Right renal pelvis (tissue), 4 donors: ENCODE data around the gene STAG1. TPM values are rescaled to one million over a fixed set of nuclear protein-coding genes. Genes with fewer than 3 reads are reported as not detected.
"Not testable (repeated sequence)": the region's sequence is repeated elsewhere in the genome, so short reads cannot be mapped to it uniquely, and the experiment has no call there.

Source experiments
- DNase-seq, 4 donors: peaks; one replicate each; pipeline ENCODE4 v3.0.0-alpha.2; 2013; ENCODE audit warnings: low read depth in 4 of 4, low spot score in 3 of 4, missing footprints in 1 of 4
- polyA plus RNA-seq, 4 donors: library from polyadenylated mRNA; unstranded; fragments of 120-200 nt; gene quantifications; one replicate each; pipeline ENCODE4 v1.2.1, GENCODE V29; 2013; ENCODE audit not compliant: insufficient read length in 4 of 4

The STAG1 gene
- polyA plus RNA-seq, 4 donors: 43.0 to 55.3 (median 53.7) TPM

DNA sequence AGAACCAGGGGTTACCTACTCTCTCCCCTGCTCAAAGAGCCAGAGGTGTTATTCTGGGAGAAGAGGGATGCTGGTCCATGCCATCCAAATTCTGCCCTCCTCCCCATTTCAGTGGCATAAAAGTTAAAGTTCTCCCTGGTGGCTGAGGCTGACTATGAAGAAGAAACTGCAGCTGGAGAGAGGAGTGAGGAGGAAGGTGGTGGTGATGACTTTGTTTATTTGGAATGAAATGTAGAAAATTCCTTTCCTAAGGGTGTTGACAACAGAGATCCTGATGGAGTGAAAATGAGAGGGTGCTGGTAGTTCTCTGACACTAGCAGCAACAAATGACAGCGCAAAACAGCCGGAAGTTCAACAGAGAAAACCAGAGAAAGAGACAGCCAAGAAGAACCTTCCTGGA, 401.6 kb downstream of the STAG1 start:
- no peak for DNase-seq

DNA sequence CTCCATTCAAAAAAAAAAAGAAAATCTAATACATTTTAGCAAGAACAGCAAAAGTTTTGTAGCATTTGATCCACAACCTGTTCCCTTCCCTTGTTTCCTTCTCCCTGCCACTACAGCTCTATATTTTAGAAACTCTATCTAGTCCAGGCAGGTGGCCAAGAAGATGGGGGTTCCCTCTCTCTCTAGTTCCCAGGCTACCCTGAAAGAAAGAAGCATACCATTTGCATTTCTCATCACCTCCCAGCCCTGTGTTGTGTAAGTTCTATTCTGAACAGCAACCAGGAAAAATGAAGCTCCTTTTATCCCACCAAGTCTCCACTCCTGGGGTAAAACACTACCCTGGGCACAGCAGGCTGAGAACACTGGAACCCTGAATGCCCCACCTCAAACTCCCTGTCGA, 402.0 kb downstream of the STAG1 start:
- no peak for DNase-seq

GRCh38 chr3:136346486-136346885, 405.7 kb downstream of the STAG1 start:
- no peak for DNase-seq

GRCh38 chr3:136343873-136344555, 408.2 kb downstream of the STAG1 start:
- peak in 2 of 4 donors; percentile 3 to 5 for DNase-seq

GRCh38 chr3:136343446-136343845, 408.7 kb downstream of the STAG1 start:
- no peak for DNase-seq

DNA sequence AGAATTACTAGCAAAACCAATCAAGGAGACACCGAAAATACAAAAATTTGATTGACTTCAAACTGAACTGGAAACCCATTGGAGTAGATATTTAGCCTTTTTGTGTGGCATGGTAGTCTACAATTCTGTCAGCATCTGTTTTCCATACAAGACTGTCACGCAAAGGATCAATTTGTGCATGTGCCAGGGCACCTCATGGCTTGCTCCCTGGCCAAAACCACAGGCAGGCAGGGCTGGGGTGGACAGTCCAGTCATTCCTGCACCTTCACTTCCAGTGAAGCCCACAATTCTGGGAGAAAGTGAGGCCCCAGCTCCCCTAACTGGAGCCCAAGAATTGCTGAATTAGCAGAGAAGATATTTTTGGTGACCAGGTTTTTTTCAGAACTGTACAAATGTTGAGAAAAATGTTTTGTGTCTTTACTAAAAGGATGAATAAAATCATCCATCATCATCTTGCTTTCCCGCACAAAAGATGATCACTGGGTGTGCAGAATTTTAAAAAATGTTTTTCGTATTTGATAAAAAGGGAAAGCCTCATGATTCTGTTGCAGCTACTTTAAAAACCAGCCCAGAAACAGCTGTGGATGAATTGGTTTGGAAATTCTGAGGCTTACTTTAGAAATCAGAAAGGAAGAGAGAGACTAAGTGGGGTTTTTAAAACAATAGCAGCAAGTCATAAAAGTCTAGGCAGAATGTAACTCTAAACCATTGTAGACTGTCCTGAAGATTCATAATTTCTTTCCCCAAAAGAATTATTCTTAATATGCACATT, 415.7 kb downstream of the STAG1 start:
- DNase-seq: no peak

DNA sequence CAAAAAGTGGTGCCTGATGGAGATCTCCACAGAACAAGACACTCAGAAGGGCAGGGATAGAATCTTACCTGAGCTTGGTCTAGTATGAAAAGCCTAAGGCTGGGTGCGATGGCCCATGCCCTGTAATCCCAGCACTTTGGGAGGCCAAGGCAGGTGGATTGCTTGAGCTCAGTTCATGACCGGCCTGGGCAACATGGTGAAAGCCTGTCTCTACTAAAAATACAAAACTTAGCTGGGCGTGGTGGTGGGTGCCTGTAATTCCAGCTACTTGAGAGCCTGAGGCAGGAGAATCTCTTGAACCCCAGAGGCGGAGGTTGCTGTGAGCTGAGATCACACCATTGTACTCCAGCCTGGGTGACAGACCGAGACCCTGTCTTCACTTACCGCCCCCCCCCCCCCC, 417.5 kb downstream of the STAG1 start:
- DNase-seq: not testable (repeated sequence)

DNA sequence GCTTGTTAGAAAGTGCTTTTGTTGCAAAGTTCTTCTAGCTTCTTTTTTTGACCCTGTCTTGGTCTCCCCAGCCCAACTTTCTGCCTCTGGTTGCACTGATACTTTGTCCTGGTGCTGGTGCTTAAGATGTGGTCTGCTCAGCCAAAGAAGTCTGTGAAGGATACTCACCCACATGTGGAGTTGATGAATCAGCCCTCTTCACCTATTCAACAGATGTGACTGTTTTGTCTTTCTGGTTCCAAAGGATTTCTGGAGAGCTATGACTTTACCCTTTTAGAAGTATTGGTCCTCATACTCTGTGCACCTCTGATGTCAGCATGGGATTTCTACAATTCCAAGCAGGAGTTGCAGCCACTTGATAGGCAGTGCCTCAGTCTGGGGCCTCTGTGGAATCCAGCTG, 418.0 kb downstream of the STAG1 start:
- no peak for DNase-seq

GRCh38 chr3:136332776-136333175, 419.4 kb downstream of the STAG1 start:
- no peak for DNase-seq

DNA sequence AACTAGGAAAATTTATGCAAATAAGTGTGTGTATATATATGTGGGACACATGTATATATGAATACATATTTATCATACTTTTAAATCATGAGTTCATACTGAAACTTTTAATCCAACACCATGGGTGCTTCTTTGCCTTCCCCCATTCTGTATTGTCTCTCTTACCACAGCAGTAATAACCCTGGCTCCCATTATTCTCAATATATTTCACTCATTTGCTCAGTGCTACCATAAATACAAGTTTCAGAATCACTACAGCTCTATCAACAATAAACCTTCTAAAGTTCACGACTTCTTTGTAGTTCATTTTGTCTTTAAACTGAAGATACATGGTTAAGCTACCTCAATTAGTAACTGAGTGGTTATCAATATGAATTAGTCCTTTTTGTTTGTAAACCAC, 419.9 kb downstream of the STAG1 start:
- no peak for DNase-seq

GRCh38 chr3:136330900-136331299, 421.3 kb downstream of the STAG1 start:
- no peak for DNase-seq

DNA sequence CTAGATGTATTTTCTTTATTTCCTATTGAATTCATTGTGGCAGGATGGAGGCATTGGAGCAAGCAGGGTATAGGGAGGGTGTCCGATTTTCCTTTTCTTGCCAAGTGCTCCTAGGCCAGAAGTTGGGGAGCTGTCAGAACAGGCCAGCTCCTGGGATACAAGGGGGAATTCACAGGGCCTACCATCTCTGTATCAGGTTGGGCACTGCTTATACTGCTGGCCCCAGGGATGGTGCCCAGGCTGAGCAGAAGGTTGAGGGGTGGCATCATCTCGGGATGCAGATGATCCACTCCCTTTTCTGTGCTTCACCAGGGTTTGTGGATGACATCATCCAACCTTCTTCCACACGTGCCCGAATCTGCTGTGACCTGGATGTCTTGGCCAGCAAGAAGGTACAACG, 422.6 kb downstream of the STAG1 start:
- DNase-seq: no peak

DNA sequence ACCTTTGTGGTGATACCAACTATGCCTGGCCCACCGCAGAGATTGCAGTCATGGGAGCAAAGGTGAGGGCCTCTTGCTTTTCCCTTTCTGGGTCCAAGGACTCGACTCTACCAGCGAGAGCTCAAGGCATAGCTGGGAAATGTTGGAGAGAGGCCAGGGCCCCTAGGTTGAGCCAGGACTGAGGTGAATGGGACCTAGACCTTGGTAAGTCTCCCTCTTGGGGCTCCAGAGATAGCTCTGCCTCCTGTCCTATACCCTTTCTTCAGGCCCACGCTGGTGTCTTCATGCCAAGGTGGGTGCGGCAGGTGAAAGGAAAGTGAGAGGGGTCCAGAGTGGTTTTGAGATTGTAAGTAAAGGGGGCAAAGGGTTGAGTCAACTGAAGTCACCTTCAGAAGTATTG, 424.5 kb downstream of the STAG1 start:
- DNase-seq: no peak

DNA sequence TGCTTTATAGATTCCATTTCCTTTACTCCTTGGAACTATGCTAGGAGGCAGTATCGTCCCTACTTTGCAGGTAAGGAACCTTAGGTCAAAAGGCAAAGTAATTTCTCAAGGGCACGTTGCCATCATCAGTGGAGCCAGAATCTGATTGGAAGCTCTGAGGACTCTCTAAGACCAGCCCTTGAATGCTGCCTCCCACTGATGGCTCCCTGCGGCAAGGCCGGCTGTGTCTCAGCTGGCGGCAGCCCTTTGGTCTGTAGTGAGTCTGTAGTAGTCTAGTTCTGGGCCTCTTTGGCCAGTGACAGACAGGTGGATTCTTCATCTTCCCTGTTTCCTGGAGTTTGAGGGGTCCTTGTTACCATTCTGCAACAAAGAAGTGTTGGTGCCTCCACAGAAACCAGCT, 425.9 kb downstream of the STAG1 start:
- DNase-seq: no peak

DNA sequence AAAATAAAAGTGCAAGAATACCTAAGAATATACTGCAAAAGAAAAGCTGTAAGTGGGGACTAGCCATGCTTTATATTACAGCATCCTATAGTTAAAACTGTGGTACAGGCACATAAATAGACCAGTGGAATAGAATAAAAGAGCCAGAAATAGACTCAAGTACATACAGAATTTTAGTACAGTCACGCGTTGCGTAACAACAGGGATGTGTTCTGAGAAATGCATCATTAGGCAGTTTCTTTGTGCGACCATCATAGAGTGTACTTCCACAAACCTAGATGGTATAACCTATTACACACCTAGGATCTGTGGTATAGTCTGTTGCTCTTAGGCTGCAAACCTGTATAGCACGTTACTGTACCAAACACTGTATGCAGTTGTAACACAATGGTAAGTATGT, 440.2 kb downstream of the STAG1 start:
- DNase-seq: no peak

DNA sequence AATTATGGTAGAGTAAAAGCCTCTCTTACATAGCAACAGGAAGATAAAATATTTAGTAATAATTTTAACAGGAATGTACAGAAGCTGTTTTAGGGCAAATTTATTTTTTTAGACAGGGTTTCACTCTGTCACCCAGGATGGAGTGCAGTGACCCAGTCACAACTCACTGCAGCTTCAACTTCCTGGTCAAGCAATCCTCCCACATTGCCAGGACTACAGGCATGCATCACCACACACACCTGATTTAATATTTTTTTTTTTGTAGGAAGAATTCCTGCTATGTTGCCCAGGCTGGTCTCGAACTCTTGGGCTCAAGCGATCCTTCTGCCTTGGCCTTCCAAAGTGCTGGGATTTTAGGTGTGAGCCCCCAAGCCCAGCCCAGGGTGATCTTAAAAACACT, 440.9 kb downstream of the STAG1 start:
- DNase-seq: peak in 1 of 4 donors; percentile 5

- DNase-seq: no peak
Measured at GRCh38 chr3:136305879-136306278, 446.3 kb downstream of the STAG1 start.

DNA sequence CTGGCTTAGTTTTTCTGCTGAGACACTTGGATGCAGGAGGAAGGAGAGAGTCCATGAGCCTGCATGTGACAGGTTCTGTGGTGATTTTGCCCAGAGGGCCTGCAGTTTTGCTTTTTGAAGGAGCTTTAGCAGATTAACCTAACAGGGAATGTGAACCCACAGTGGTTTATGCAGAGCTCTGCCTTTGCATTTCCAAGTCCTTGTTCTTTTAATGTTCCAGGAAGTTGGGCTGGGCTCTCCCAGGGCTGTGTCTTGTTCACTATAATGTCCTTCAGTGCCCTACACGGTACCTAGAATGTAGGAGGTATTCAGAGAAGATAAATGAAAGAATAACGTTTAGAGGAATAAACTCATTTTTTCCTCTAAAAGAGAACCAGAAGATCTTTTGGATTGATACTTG, 451.7 kb downstream of the STAG1 start:
- no peak for DNase-seq

DNA sequence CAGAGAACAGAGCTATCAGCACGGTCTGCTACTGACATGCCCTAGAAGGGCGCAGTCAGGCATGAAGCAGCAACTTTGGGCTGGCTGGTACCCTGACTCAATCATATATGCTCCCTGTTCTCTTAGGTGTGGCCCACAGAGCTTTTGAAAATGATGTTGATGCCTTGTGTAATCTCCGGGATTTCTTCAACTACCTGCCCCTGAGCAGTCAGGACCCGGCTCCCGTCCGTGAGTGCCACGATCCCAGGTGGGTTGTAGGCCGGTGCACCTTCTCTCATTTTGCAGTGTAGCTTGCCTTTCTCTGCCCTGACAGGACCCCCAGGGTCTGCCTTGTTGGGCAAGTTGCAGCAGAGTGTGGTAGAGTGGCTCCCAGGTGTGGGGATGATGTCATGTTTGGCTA, 454.4 kb downstream of the STAG1 start:
- DNase-seq: no peak

DNA sequence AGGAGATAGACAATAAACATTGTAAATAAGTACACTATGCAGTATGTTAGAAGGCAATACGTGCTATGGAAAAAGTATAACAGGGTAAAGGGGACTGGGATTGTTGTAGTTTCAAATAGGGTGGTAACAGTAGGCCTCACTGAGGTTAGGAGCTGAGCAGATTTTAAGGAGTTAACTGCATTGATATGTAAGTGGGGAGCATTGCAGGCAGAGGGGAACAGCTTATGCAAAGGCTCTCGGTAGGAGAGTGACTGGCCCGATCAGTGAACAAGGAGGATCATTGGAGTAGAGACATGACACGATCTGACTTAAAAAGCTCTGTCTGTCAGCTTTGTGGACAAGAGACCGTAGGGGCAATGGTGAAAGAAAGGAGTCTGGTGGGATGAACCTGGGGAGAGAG, 455.2 kb downstream of the STAG1 start:
- DNase-seq: no peak

DNA sequence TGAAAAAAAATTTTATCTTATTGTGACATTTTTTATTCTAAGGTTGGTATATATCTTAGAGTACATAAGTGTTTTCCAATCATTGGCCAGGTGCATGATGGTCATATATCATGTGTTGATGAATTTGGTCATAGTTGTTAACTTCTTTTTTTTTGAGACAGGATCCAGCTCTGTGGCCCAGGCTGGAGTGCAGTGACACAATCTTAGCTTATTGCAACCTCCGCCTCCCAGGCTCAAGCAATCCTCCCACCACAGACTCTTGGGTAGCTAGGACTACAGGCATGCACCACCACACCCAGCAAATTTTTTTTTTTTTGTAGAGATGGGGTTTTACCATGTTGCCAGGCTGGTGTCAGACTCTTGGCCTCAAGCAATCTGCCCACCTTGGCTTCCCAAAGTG, 458.0 kb downstream of the STAG1 start:
- DNase-seq: no peak

DNA sequence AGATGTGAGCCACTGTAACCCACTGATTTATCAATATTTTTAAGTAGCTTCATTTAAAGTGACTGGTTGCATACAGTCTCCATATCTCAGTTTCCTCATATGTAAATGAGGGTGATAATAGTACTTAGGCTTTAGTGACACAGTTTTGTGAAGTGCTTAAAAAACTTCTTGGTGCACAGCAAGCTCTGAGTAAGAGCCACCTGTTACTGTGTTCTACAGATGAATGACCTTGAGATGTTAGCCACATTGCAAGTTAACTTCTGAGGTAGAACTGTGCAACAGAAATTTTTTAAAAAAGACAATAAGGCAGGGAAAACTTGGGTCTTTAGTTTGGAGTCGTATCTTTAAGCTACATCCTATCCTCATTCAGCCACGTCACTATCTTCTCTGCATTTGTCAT, 458.9 kb downstream of the STAG1 start:
- DNase-seq: no peak
